Lower leg skin (tissue), 3 donors: Measurements from ENCODE around the gene TBX19.

Experiments used
- CTCF ChIP-seq, 3 donors: fragments of 450-650 bp; IDR thresholded peaks; one replicate each; pipeline ENCODE4 v1.5.1; 2016; ENCODE audit warnings: antibody characterized with exemption in 3 of 3, mild to moderate bottlenecking in 3 of 3, moderate library complexity in 2 of 3
- POLR2A ChIP-seq, 2 donors: fragments of 450-650 bp; IDR thresholded peaks; one replicate each; pipeline ENCODE4 v1.6.1; 2016 to 2017; ENCODE audit warnings: antibody characterized with exemption in 2 of 2, mild to moderate bottlenecking in 1 of 2, moderate library complexity in 1 of 2

- TF ChIP-seq CTCF (IDR thresholded peaks at IDR 0.05) (no peak), POLR2A (IDR thresholded peaks at IDR 0.05) (no peak)
Observed at GRCh38 chr1:168234846-168235547, 45.7 kb upstream of the TBX19 start.
